GM23248 (cell line): Measurements from ENCODE around the gene C17orf113.

Experiments
- EZH2 ChIP-seq: fragments of 200-600 bp; sonication (generic); IDR thresholded peaks from 2 replicates; pipeline ENCODE4 v1.6.1; 2018; ENCODE audit warnings: antibody characterized with exemption, mild to moderate bottlenecking; ENCODE audit not compliant: insufficient read depth, poor library complexity, severe bottlenecking
- EZH2phosphoT487 ChIP-seq: fragments of 200-600 bp; sonication (generic); IDR thresholded peaks from 2 replicates; pipeline ENCODE4 v1.6.1; 2018; ENCODE audit warnings: antibody characterized with exemption, moderate library complexity, mild to moderate bottlenecking, low read depth; ENCODE audit not compliant: insufficient read depth

DNA sequence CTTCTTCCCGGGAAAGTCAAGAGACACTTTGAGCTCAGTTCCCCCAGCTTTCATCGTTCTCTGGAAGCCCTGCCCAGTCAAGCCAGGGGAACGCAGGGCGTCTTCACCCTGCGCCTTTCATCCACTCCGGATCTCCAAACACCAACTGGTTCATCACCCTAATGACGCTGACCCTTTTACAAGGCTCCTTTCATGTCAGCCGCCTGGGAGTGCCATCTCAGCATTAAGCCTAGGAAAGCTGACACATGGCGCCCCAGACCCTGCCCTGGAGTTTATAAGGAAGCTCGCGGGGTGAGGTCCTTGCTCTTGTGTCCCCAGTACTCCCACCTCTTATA is 32.6 kb downstream of the C17orf113 start:
- TF ChIP-seq EZH2phosphoT487 (no peak), EZH2 (no peak)
